Measurements from ENCODE around the gene NEMP1.

GRCh38 chr12:57057067-57057751 is 21.4 kb downstream of the NEMP1 start:
- TF ChIP-seq EZH2 (IDR thresholded peaks at IDR 0.05; ENCODE audit: borderline replicate concordance, low read depth, low read length, severe bottlenecking) (no peak), CTCF (IDR thresholded peaks at IDR 0.05; ENCODE audit: borderline replicate concordance, extremely low read depth, low read length, poor library complexity, severe bottlenecking) (no peak)

Measured in DND-41 (cell line).